Measurements from ENCODE around the gene SWSAP1.
A peak's percentile ranks its signal among the peaks of the same experiment; 100 is the strongest.

Gene SWSAP1

DNA sequence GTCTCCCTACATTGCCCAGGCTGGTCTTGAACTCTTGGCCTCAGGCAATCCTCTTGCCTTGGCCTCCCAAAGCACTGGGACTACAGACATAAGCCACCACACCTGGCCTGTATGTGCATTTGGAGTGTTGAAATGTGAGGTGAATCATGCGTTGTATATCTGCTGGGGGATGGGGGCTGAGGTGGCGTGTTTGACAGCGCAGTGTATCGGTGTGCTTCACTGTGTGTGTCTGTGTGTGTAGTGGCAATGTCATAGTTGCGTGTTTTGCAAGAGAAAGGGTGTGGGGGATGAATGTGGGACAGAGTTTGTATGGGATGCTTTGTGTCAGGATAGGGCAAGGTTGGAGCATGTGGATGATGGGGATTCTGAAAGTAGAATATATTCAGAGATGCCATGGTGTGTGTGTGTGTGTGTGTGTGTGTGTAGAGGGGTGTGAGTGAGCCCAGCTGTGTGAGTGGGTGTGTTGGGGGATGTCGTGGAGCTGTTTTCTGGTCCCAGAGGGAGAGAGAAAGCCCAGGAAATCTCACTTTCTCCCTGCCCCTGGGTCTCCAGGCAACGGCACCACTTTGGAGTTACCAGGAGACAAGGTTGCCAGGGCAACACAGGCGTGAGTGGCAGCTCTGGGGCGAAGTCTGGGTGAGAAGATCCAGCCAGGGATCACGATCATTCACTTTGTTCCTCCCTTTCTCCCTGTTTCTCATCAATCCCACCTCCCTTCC lies 1.1 kb upstream of the SWSAP1 start:
- Histone ChIP-seq H3K9me2 (replicated peaks; ENCODE audit: low read depth, low read length) (no peaks in the 10 kb centered on the region), H3K4me3 (ENCODE audit: low read length, poor library complexity, severe bottlenecking) (peak overlapping the region; percentile 90), H3K9me3 (ENCODE audit: insufficient read depth, low read depth, low read length) (no peaks in the 10 kb centered on the region), H2AFZ (ENCODE audit: low read length) (no peak overlapping the region), H3K9ac (ENCODE audit: low read depth, low read length, poor library complexity, severe bottlenecking) (peak overlapping the region; percentile 93), H3K4me1 (ENCODE audit: insufficient read depth, low read length, poor library complexity, severe bottlenecking) (peaks cover 33% of the 10 kb centered on the region), H3K36me3 (ENCODE audit: insufficient read depth, low read length) (no peaks in the 10 kb centered on the region), H3K27me3 (ENCODE audit: insufficient read depth, low read length, poor library complexity, severe bottlenecking) (no peaks in the 10 kb centered on the region), H4K20me1 (ENCODE audit: insufficient read depth, low read length, poor library complexity, severe bottlenecking) (peaks cover 5% of the 10 kb centered on the region), H3F3A (ENCODE audit: low read depth) (no peaks in the 10 kb centered on the region), H3K79me2 (ENCODE audit: insufficient read depth, low read length) (peaks cover 20% of the 10 kb centered on the region; the same call in 1 of the 2 replicates), H3K4me2 (ENCODE audit: low read depth, low read length, poor library complexity, severe bottlenecking) (peak overlapping the region; percentile 77)
- TF ChIP-seq, protein P1, sequence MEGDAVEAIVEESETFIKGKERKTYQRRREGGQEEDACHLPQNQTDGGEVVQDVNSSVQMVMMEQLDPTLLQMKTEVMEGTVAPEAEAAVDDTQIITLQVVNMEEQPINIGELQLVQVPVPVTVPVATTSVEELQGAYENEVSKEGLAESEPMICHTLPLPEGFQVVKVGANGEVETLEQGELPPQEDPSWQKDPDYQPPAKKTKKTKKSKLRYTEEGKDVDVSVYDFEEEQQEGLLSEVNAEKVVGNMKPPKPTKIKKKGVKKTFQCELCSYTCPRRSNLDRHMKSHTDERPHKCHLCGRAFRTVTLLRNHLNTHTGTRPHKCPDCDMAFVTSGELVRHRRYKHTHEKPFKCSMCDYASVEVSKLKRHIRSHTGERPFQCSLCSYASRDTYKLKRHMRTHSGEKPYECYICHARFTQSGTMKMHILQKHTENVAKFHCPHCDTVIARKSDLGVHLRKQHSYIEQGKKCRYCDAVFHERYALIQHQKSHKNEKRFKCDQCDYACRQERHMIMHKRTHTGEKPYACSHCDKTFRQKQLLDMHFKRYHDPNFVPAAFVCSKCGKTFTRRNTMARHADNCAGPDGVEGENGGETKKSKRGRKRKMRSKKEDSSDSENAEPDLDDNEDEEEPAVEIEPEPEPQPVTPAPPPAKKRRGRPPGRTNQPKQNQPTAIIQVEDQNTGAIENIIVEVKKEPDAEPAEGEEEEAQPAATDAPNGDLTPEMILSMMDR (conservative IDR thresholded peaks at IDR 0.05; ENCODE audit: low read length), result no peak
- TF ChIP-seq EZH2phosphoT487 (IDR thresholded peaks at IDR 0.05; ENCODE audit: borderline replicate concordance), result no peak

DNA sequence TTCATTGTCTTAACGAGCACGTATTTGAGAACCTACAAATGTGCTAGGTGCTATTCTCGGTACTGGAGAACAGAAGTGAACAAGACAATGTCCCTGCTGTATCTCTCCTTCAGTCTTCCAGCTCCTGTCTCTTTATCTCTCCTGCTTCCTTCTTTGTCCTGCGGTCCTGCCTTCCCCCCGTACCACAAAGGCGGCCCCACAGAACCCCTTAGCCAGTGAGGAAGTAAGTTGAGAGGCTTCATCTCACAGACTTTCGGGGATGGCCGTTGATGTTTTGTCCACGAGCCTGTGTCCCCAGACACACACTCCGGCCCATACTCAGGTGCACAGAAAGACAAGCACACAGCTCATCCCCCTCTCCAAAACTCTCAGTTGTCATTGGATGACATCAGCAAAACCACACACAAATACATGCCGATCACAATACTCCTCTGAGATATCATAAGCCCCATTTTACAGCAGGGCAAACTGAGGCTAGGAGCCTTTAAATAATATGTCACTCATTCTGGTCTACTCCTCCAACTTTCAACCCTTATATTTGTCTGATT lies 507 bp upstream of the SWSAP1 start:
- Histone ChIP-seq H3K9me3 (ENCODE audit: insufficient read depth, low read depth, low read length) (no peaks in the 10 kb centered on the region), H3K9me2 (replicated peaks; ENCODE audit: low read depth, low read length) (no peaks in the 10 kb centered on the region), H3K4me1 (ENCODE audit: insufficient read depth, low read length, poor library complexity, severe bottlenecking) (peaks cover 33% of the 10 kb centered on the region), H3F3A (ENCODE audit: low read depth) (no peaks in the 10 kb centered on the region), H3K9ac (ENCODE audit: low read depth, low read length, poor library complexity, severe bottlenecking) (peak overlapping the region; percentile 93), H3K79me2 (ENCODE audit: insufficient read depth, low read length) (peaks cover 20% of the 10 kb centered on the region; the same call in 1 of the 2 replicates), H3K36me3 (ENCODE audit: insufficient read depth, low read length) (no peaks in the 10 kb centered on the region), H3K4me2 (ENCODE audit: low read depth, low read length, poor library complexity, severe bottlenecking) (peak overlapping the region; percentile 77), H3K27me3 (ENCODE audit: insufficient read depth, low read length, poor library complexity, severe bottlenecking) (no peaks in the 10 kb centered on the region), H2AFZ (ENCODE audit: low read length) (no peak overlapping the region), H4K20me1 (ENCODE audit: insufficient read depth, low read length, poor library complexity, severe bottlenecking) (peaks cover 5% of the 10 kb centered on the region), H3K4me3 (ENCODE audit: low read length, poor library complexity, severe bottlenecking) (peak overlapping the region; percentile 90)
- TF ChIP-seq, protein P1 (conservative IDR thresholded peaks at IDR 0.05; ENCODE audit: low read length), result no peak
- no peak for TF ChIP-seq EZH2phosphoT487 (IDR thresholded peaks at IDR 0.05; ENCODE audit: borderline replicate concordance)

DNA sequence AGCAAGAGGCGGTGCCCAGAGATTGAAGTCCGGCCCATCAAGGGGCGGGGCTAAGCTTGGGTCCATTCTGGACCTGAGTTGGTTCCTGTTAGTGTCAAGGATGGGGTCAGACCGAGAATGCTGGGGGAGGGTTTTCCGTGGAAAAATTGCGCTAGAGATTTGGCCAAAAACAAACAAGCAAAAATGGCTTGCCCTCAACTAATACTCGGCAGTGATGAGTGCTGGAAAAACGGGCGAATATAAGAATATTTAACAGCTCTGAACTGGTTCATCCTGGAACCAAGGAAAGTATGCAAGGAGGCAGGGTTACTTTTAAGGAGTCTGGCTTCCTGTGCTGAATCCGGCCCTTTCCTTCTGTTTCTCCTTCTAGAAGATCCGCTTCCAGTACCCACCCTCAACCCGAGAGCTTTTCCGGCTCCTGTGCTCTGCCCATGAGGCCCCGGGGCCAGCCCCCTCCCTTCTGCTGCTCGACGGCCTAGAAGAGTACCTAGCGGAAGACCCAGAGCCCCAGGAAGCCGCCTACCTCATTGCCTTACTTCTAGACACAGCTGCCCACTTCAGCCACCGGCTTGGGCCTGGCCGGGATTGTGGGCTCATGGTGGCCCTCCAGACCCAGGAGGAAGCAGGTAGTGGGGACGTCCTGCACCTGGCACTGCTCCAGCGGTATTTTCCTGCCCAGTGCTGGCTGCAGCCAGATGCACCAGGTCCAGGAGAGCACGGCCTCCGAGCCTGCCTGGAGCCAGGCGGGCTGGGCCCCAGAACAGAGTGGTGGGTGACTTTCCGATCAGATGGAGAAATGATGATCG lies 880 bp downstream of the SWSAP1 start:
- H3K4me1 ChIP-seq (ENCODE audit: insufficient read depth, low read length, poor library complexity, severe bottlenecking), result peaks cover 33% of the 10 kb centered on the region
- H3K9me3 ChIP-seq (ENCODE audit: insufficient read depth, low read depth, low read length), result no peaks in the 10 kb centered on the region
- no peaks in the 10 kb centered on the region for H3F3A ChIP-seq (ENCODE audit: low read depth)
- H3K9ac ChIP-seq (ENCODE audit: low read depth, low read length, poor library complexity, severe bottlenecking), result peak overlapping the region; percentile 93
- no peaks in the 10 kb centered on the region for H3K27me3 ChIP-seq (ENCODE audit: insufficient read depth, low read length, poor library complexity, severe bottlenecking)
- peak overlapping the region; percentile 92 for H3K4me2 ChIP-seq (ENCODE audit: low read depth, low read length, poor library complexity, severe bottlenecking)
- H4K20me1 ChIP-seq (ENCODE audit: insufficient read depth, low read length, poor library complexity, severe bottlenecking), result peaks cover 5% of the 10 kb centered on the region
- no peaks in the 10 kb centered on the region for H3K9me2 ChIP-seq (replicated peaks; ENCODE audit: low read depth, low read length)
- peak overlapping the region; percentile 90 for H3K4me3 ChIP-seq (ENCODE audit: low read length, poor library complexity, severe bottlenecking)
- H3K79me2 ChIP-seq (ENCODE audit: insufficient read depth, low read length), result peaks cover 20% of the 10 kb centered on the region; the same call in 1 of the 2 replicates
- H3K36me3 ChIP-seq (ENCODE audit: insufficient read depth, low read length), result no peaks in the 10 kb centered on the region
- H2AFZ ChIP-seq (ENCODE audit: low read length), result peak overlapping the region; percentile 61
- no peak for TF ChIP-seq EZH2phosphoT487 (IDR thresholded peaks at IDR 0.05; ENCODE audit: borderline replicate concordance)
- TF ChIP-seq, protein P1 (conservative IDR thresholded peaks at IDR 0.05; ENCODE audit: low read length), result no peak

Data from Loucy (cell line).